ENCODE measurements around the gene TRIM7. TPM values are rescaled to one million over a fixed set of nuclear protein-coding genes. Genes with fewer than 3 reads are reported as not detected.
A peak's percentile ranks its signal among the peaks of the same experiment; 100 is the strongest.

TRIM7 gene
- total and polyA plus RNA-seq, 9 of the 15 experiments (the other 6 are each of a cell fraction or from before 2014, with no cell fraction given) = 2.6 to 14.9 (median 8.9) TPM

DNA sequence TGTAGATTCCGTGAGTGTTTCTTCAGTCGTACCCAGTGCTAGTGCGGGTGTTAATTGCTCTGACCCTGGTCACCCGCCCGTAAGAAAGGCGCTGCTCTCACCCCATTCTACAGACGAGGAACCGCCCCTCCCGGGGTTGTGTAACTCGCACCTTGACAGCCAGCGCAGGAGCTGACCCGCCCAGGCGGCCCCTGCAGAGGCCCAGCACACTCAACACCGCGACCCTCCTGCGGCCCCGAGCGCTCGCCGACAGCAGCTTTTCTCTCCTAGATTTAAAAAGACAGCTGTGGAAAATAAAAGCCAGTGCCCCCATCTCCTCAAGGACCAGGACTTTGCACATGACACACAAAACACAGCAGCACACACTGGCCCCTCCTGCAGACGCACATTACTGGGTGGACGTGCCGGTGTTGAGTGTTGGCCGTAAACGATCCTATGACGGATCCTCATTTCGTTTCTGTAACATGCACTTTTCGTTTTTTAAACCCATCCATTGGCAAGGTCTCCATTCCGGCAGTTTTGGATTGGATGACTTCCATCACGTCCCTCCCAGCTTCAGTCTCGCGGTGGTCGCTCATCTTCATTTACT, 34.7 kb downstream of the TRIM7 start (continued):
- TF ChIP-seq CEBPG (CRISPR knock-in tag; IDR thresholded peaks at IDR 0.05) (peak; percentile 52; the same call in 1 of the 2 replicates), CEBPG (tag; conservative IDR thresholded peaks at IDR 0.05 in 1 of 2, IDR thresholded peaks at IDR 0.05 in 1 of 2) (no peak), ZEB2 (IDR thresholded peaks at IDR 0.05) (no peak), SMARCE1 (IDR thresholded peaks at IDR 0.05) (peak; percentile 8; the same call in 1 of the 2 replicates), TGIF2 (CRISPR knock-in tag; IDR thresholded peaks at IDR 0.05) (no peak), JUNB (CRISPR knock-in tag; conservative IDR thresholded peaks at IDR 0.05) (no peak), ZBTB7A (IDR thresholded peaks at IDR 0.05; ENCODE audit: borderline replicate concordance, control insufficient read depth, low read depth, low read length) (peak; percentile 32; the same call in 1 of the 2 replicates), RBFOX2 (IDR thresholded peaks at IDR 0.05; ENCODE audit: low read depth, low read length) (peak; percentile 10; the same call in 1 of the 2 replicates), DIDO1 (tag; IDR thresholded peaks at IDR 0.05; ENCODE audit: low read depth) (no peak), HMGN3 (IDR thresholded peaks at IDR 0.05; ENCODE audit: borderline replicate concordance, extremely low read depth, insufficient read length, low read depth, low read length) (peak; percentile 18), CXXC5 (CRISPR knock-in tag; IDR thresholded peaks at IDR 0.05) (0 out of 2 replicates have a peak, but pooled peaks have one; percentile 13), RUNX1 (IDR thresholded peaks at IDR 0.05; ENCODE audit: low read depth) (no peak), ZNF24 (IDR thresholded peaks at IDR 0.05) (no peak), SMARCA4 (IDR thresholded peaks at IDR 0.05) (no peak), CTBP1 (IDR thresholded peaks at IDR 0.05; ENCODE audit: borderline replicate concordance) (0 out of 2 replicates have a peak, but pooled peaks have one; percentile 2), MED1 (CRISPR knock-in tag; IDR thresholded peaks at IDR 0.05; ENCODE audit: borderline replicate concordance) (no peak), CBX1 (IDR thresholded peaks at IDR 0.05; ENCODE audit: low read depth) (0 out of 2 replicates have a peak, but pooled peaks have one; percentile 14)
- TF ChIP-seq, protein P1, sequence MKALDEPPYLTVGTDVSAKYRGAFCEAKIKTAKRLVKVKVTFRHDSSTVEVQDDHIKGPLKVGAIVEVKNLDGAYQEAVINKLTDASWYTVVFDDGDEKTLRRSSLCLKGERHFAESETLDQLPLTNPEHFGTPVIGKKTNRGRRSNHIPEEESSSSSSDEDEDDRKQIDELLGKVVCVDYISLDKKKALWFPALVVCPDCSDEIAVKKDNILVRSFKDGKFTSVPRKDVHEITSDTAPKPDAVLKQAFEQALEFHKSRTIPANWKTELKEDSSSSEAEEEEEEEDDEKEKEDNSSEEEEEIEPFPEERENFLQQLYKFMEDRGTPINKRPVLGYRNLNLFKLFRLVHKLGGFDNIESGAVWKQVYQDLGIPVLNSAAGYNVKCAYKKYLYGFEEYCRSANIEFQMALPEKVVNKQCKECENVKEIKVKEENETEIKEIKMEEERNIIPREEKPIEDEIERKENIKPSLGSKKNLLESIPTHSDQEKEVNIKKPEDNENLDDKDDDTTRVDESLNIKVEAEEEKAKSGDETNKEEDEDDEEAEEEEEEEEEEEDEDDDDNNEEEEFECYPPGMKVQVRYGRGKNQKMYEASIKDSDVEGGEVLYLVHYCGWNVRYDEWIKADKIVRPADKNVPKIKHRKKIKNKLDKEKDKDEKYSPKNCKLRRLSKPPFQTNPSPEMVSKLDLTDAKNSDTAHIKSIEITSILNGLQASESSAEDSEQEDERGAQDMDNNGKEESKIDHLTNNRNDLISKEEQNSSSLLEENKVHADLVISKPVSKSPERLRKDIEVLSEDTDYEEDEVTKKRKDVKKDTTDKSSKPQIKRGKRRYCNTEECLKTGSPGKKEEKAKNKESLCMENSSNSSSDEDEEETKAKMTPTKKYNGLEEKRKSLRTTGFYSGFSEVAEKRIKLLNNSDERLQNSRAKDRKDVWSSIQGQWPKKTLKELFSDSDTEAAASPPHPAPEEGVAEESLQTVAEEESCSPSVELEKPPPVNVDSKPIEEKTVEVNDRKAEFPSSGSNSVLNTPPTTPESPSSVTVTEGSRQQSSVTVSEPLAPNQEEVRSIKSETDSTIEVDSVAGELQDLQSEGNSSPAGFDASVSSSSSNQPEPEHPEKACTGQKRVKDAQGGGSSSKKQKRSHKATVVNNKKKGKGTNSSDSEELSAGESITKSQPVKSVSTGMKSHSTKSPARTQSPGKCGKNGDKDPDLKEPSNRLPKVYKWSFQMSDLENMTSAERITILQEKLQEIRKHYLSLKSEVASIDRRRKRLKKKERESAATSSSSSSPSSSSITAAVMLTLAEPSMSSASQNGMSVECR (CRISPR knock-in tag; IDR thresholded peaks at IDR 0.05) = 0 out of 2 replicates have a peak, but pooled peaks have one; percentile 7
- TF ChIP-seq, protein P2, sequence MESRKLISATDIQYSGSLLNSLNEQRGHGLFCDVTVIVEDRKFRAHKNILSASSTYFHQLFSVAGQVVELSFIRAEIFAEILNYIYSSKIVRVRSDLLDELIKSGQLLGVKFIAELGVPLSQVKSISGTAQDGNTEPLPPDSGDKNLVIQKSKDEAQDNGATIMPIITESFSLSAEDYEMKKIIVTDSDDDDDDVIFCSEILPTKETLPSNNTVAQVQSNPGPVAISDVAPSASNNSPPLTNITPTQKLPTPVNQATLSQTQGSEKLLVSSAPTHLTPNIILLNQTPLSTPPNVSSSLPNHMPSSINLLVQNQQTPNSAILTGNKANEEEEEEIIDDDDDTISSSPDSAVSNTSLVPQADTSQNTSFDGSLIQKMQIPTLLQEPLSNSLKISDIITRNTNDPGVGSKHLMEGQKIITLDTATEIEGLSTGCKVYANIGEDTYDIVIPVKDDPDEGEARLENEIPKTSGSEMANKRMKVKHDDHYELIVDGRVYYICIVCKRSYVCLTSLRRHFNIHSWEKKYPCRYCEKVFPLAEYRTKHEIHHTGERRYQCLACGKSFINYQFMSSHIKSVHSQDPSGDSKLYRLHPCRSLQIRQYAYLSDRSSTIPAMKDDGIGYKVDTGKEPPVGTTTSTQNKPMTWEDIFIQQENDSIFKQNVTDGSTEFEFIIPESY (CRISPR knock-in tag; IDR thresholded peaks at IDR 0.05) = no peak
